Astrocyte (in vitro differentiated cells and primary cell): ENCODE data around the gene ADAMTS17.

Experiments used
- EZH2 ChIP-seq: IDR thresholded peaks from 2 replicates; pipeline ENCODE4 v1.6.1; 2012; ENCODE audit warnings: mild to moderate bottlenecking, low read length, inconsistent platforms; ENCODE audit not compliant: insufficient read depth
- TF ChIP-seq, protein P1 (sequence below): IDR thresholded peaks from 2 replicates; pipeline ENCODE4 v1.5.1; 2011; ENCODE audit warnings: low read depth, mild to moderate bottlenecking, inconsistent platforms, low read length, moderate library complexity; ENCODE audit not compliant: insufficient read depth

DNA sequence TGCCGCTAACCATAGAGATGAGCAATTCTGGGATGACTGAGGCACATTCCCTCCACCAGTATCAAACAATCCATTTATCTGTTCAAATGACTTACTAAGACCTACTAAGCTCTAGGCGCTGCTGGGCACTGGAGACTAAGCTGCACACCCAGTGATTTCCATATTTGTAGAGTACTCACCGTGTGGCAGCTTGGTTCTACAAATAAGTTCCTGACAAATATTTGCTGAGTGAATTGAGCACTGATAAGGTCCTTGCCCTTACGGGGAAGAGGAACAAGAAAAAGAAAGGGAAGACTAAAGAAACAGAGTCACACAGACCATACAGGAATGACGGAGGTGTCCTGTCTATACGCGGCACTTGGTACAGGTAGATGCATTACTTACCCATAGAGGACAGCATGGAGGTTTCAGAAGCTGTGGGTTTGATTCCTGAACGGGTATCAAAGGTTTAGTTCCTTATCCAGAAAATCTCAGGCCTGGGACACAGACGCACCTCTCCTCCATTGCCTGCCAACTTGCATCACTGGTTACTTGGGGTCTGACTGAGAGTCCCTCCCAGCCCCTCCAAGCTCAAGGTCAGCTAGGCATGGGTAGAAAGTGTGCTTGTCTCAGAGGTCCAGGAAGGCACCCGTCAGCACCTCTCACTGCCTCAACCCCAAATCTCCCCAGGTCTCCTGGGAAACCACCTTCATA, 310.0 kb downstream of the ADAMTS17 start:
- TF ChIP-seq, protein P1, sequence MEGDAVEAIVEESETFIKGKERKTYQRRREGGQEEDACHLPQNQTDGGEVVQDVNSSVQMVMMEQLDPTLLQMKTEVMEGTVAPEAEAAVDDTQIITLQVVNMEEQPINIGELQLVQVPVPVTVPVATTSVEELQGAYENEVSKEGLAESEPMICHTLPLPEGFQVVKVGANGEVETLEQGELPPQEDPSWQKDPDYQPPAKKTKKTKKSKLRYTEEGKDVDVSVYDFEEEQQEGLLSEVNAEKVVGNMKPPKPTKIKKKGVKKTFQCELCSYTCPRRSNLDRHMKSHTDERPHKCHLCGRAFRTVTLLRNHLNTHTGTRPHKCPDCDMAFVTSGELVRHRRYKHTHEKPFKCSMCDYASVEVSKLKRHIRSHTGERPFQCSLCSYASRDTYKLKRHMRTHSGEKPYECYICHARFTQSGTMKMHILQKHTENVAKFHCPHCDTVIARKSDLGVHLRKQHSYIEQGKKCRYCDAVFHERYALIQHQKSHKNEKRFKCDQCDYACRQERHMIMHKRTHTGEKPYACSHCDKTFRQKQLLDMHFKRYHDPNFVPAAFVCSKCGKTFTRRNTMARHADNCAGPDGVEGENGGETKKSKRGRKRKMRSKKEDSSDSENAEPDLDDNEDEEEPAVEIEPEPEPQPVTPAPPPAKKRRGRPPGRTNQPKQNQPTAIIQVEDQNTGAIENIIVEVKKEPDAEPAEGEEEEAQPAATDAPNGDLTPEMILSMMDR: no peak
- TF ChIP-seq EZH2: no peak
